Activated CD8-positive, alpha-beta memory T cell treated with anti-CD3 and anti-CD28 coated beads, Interleukin-2, amount 10 ng/mL, durations not matched to agents 7 days and 5 days (primary cell): Measurements from ENCODE around the gene COPS7B. TPM values are rescaled to one million over a fixed set of nuclear protein-coding genes. Genes with fewer than 3 reads are reported as not detected.

Source experiments
- total RNA-seq, 2 experiments: library from RNA; stranded (reverse); gene quantifications; one replicate each; pipeline ENCODE4 v1.2.3, GENCODE V29; 2021

COPS7B gene
- total RNA-seq, 2 experiments from 2014 or later, result 47.3 to 54.4 TPM

Other genes starting within 250 kb of the COPS7B start
- gene TEX44, start 193.6 kb upstream of the COPS7B start, total RNA-seq, result not detected
- gene PTMA, start 77.9 kb upstream of the COPS7B start, total RNA-seq, result 1,000 to 10,000 TPM; 1,489 to 1,775 TPM
- gene PDE6D, start 5.2 kb upstream of the COPS7B start, total RNA-seq, result 10 to 100 TPM; 37.5 to 41.7 TPM
- not detected for gene NPPC, start 140.0 kb downstream of the COPS7B start, total RNA-seq
- 10 to 100 TPM; 25.4 to 39.4 TPM for gene DIS3L2, start 175.3 kb downstream of the COPS7B start, total RNA-seq